Neural progenitor cell (in vitro differentiated cells): ENCODE measurements around the gene UBAC1.

Experiments used
- EZH2 ChIP-seq: fragments of 200-600 bp; sonication (generic); IDR thresholded peaks from 2 replicates; pipeline ENCODE4 v1.6.1; 2017; ENCODE audit warnings: antibody characterized with exemption, mild to moderate bottlenecking, moderate library complexity
- TF ChIP-seq, protein P1 (sequence below): fragments of 200-600 bp; sonication (generic); IDR thresholded peaks from 2 replicates; pipeline ENCODE4 v1.5.1; 2017; ENCODE audit warnings: antibody characterized with exemption, mild to moderate bottlenecking

DNA sequence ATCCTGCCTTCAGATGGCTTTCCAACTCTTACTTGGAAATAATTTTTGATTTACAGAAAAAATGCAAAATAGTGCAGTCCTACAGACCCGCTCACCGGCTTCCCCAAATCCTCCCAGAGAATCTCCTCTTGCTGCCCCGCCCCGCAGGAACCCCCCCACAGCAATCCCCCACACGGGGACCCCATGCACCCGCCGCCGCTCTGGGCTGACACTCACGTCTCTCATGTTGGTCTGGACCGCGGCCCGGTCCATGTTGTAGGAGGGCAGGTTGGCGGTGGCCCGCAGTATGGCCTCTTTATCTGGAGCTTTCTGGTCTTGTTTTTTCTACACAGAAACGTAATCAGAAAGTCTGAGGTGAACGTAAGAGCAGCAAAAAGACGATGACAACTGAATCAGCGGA is 13.6 kb downstream of the UBAC1 start:
- TF ChIP-seq, protein P1, sequence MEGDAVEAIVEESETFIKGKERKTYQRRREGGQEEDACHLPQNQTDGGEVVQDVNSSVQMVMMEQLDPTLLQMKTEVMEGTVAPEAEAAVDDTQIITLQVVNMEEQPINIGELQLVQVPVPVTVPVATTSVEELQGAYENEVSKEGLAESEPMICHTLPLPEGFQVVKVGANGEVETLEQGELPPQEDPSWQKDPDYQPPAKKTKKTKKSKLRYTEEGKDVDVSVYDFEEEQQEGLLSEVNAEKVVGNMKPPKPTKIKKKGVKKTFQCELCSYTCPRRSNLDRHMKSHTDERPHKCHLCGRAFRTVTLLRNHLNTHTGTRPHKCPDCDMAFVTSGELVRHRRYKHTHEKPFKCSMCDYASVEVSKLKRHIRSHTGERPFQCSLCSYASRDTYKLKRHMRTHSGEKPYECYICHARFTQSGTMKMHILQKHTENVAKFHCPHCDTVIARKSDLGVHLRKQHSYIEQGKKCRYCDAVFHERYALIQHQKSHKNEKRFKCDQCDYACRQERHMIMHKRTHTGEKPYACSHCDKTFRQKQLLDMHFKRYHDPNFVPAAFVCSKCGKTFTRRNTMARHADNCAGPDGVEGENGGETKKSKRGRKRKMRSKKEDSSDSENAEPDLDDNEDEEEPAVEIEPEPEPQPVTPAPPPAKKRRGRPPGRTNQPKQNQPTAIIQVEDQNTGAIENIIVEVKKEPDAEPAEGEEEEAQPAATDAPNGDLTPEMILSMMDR = no peak
- TF ChIP-seq EZH2 = no peak
